ENCODE measurements around the gene HLCS. TPM values are rescaled to one million over a fixed set of nuclear protein-coding genes. Genes with fewer than 3 reads are reported as not detected.

The HLCS gene
- total and polyA plus RNA-seq, 2 of the 8 experiments (the other 6 are each of a cell fraction or from before 2014, with no cell fraction given), result 4.7 to 12.2 TPM

- no peak overlapping the region for H2AK5ac ChIP-seq (ENCODE audit: low read depth, low read length)
- POLR2A ChIA-PET (ENCODE audit: partially characterized antibody), result no interaction called here
- no peak overlapping the region for H3K56ac ChIP-seq (replicated peaks; ENCODE audit: insufficient read length, low read depth, low read length)
- H4K91ac ChIP-seq (replicated peaks; ENCODE audit: insufficient read length, low read length), result no peak overlapping the region
- no peak overlapping the region; a peak in 1 of 7 replicates for H3K9ac ChIP-seq (replicated peaks in 1 of 4; ENCODE audit: extremely low read depth in 1 of 4, low read depth in 3 of 4, low read length in 3 of 4)
- WGBS, 2 experiments (ENCODE audit: extremely low coverage in 1 of 2, insufficient coverage in 1 of 2, insufficient read length in 1 of 2, insufficient replicate concordance in 2 of 2, low coverage in 1 of 2, low lambda C conversion rate in 2 of 2, missing lambda C conversion rate in 1 of 2), result 92% methylated on average over 9 of the region's 9 CpGs; no CpG with 5 or more reads in 1 of the 2 experiments
- peaks cover 0 to 3% (median under 1%) of the 10 kb centered on the region in 4 experiments; a peak in 2 of 7 replicates for H3K4me1 ChIP-seq (replicated peaks in 1 of 4; ENCODE audit: control insufficient read depth in 3 of 4, insufficient read depth in 4 of 4, low read length in 3 of 4)
- H3K23me2 ChIP-seq (ENCODE audit: low read depth, low read length), result no peaks in the 10 kb centered on the region
- no peaks in the 10 kb centered on the region for H3K27me3 ChIP-seq (replicated peaks in 1 of 4; ENCODE audit: control insufficient read depth in 3 of 4, extremely low read depth in 1 of 4, insufficient read depth in 3 of 4, low read length in 3 of 4)
- no peak overlapping the region for H3K14ac ChIP-seq (ENCODE audit: insufficient read length)
- H2BK12ac ChIP-seq (ENCODE audit: low read depth, low read length), result no peak overlapping the region
- CTCF ChIA-PET (ENCODE audit: partially characterized antibody), result interaction anchor here (0.6 to 2.3 kb wide), 8 partner anchors 10 to 177 kb away, joined by 3 to 7 read pairs (median 5); no protein-coding TSS in a partner anchor
- H3K4me2 ChIP-seq (ENCODE audit: insufficient read depth in 1 of 2, low read depth in 2 of 2, low read length in 2 of 2), result no peak overlapping the region
- H3K36me3 ChIP-seq (ENCODE audit: control insufficient read depth in 2 of 4, insufficient read depth in 4 of 4, low read length in 3 of 4), result no peaks in the 10 kb centered on the region
- no peak overlapping the region for H2BK15ac ChIP-seq (ENCODE audit: low read length)
- no peak overlapping the region for H4K8ac ChIP-seq (ENCODE audit: extremely low read depth, insufficient read depth, low read length)
- H4K20me1 ChIP-seq (replicated peaks in 1 of 2; ENCODE audit: control insufficient read depth in 1 of 2, insufficient read depth in 2 of 2, low read length in 2 of 2), result no peaks in the 10 kb centered on the region
- no peak overlapping the region for H3K4me3 ChIP-seq (ENCODE audit: extremely low read depth in 1 of 4, insufficient read depth in 2 of 4, low read depth in 3 of 4, low read length in 4 of 4)
- no peaks in the 10 kb centered on the region for H3K9me3 ChIP-seq (ENCODE audit: insufficient read depth in 2 of 2, low read depth in 1 of 2, low read length in 1 of 2)
- H3K4ac ChIP-seq (replicated peaks; ENCODE audit: insufficient read length, low read depth, low read length), result no peak overlapping the region
- H3K18ac ChIP-seq (ENCODE audit: extremely low read depth, low read length), result no peak overlapping the region
- no peaks in the 10 kb centered on the region for H3K79me1 ChIP-seq (ENCODE audit: low read depth, low read length)
- H2BK20ac ChIP-seq (ENCODE audit: low read length), result no peak overlapping the region
- FAIRE-seq, result no peak
- no peak overlapping the region for H4K5ac ChIP-seq (ENCODE audit: insufficient read length, low read depth, low read length)
- H2AFZ ChIP-seq (ENCODE audit: low read length), result no peak overlapping the region
- H3K27ac ChIP-seq (ENCODE audit: low read depth, low read length), result no peak overlapping the region
- H3K79me2 ChIP-seq (ENCODE audit: control insufficient read depth in 1 of 2, insufficient read depth in 2 of 2, low read length in 2 of 2), result no peaks in the 10 kb centered on the region
- no peak overlapping the region for H3K23ac ChIP-seq (ENCODE audit: insufficient read length)
- H2BK120ac ChIP-seq (replicated peaks; ENCODE audit: low read depth, low read length), result no peak overlapping the region
- H2BK5ac ChIP-seq (ENCODE audit: low read depth, low read length), result 0 out of 2 replicates have a peak overlapping the region, but pooled peaks have one; percentile 16
- DNase-seq (ENCODE audit: low read depth in 1 of 2, low spot score in 2 of 2), result no peak
- TF ChIP-seq RAD21 (IDR thresholded peaks at IDR 0.05 in 1 of 2, conservative IDR thresholded peaks at IDR 0.05 in 1 of 2; ENCODE audit: low read depth in 2 of 2, low read length in 2 of 2), result no peak
- TF ChIP-seq BCL11A (IDR thresholded peaks at IDR 0.05; ENCODE audit: low read depth in 2 of 2, low read length in 2 of 2), result no peak
- TF ChIP-seq CBX8 (IDR thresholded peaks at IDR 0.05; ENCODE audit: borderline replicate concordance, low read depth, low read length), result no peak
These were observed 231.9 kb downstream of the HLCS start for GRCh38 chr21:36734367-36735200.

Measured in H1 (cell line).